Measurements from ENCODE around the gene NFAM1. TPM values are rescaled to one million over a fixed set of nuclear protein-coding genes. Genes with fewer than 3 reads are reported as not detected.

NFAM1 gene
- total RNA-seq, 1 donor, result under 0.01 TPM

DNA sequence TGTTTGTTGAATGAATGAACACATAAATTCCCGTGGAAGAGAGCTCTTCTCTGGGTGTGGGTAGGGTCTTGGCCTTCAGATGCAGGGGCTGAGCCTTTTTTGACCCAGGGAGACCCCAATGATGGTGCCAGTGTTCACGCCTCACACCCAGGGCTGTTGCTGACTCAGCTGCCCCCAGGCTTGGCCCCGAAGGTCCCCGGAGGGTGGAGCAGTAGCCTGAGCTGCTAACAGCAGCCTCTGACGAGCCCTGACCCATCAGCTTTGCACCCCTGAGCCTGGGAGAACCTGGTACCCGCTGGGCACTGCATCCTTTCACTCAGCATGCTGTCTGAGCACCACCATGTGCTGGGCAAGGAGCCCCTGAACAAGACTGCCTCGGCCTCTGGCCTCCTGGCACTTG, 23.9 kb downstream of the NFAM1 start:
- Histone ChIP-seq H3K36me3 (ENCODE audit: insufficient read depth, low read length) (no peaks in the 10 kb centered on the region), H3K27me3 (ENCODE audit: insufficient read depth, low read length) (peaks cover 12% of the 10 kb centered on the region), H3K4me1 (ENCODE audit: insufficient read depth, low read length) (no peaks in the 10 kb centered on the region), H3K9me3 (ENCODE audit: low read depth, low read length) (no peaks in the 10 kb centered on the region), H4K20me1 (ENCODE audit: insufficient read depth, low read length) (no peaks in the 10 kb centered on the region), H3K79me2 (ENCODE audit: insufficient read depth, low read length) (no peaks in the 10 kb centered on the region), H3K4me2 (ENCODE audit: insufficient read depth, low read length) (no peak overlapping the region), H3K27ac (ENCODE audit: low read depth, low read length) (no peak overlapping the region), H3K4me3 (ENCODE audit: insufficient read depth, low read length) (no peak overlapping the region), H2AFZ (ENCODE audit: low read length) (no peak overlapping the region)
- TF ChIP-seq, protein P1, sequence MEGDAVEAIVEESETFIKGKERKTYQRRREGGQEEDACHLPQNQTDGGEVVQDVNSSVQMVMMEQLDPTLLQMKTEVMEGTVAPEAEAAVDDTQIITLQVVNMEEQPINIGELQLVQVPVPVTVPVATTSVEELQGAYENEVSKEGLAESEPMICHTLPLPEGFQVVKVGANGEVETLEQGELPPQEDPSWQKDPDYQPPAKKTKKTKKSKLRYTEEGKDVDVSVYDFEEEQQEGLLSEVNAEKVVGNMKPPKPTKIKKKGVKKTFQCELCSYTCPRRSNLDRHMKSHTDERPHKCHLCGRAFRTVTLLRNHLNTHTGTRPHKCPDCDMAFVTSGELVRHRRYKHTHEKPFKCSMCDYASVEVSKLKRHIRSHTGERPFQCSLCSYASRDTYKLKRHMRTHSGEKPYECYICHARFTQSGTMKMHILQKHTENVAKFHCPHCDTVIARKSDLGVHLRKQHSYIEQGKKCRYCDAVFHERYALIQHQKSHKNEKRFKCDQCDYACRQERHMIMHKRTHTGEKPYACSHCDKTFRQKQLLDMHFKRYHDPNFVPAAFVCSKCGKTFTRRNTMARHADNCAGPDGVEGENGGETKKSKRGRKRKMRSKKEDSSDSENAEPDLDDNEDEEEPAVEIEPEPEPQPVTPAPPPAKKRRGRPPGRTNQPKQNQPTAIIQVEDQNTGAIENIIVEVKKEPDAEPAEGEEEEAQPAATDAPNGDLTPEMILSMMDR (IDR thresholded peaks at IDR 0.05; ENCODE audit: extremely low read depth, low read depth, low read length), result no peak
- DNase-seq (ENCODE audit: insufficient read length, low spot score, missing footprints), result no peak

DNA sequence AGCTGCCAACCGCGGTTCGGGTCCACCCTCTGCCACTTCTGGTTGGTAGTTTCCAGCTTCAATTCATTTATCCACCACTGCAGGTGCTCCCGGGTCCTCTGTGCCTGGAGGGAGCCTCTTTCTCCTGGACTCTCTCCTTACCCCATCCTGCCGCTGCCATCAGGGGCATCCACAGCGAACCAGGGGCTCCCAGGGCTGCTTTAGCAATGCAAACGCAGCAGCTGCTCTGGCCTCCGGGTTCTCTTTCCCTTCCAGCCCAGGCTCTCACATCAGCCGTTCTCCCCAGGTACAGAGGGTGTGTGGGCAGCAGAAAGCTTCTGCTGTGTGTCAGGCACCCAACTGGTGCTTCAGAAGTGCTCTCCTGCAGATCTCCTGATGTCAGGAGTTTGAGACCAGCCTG, 27.9 kb downstream of the NFAM1 start:
- TF ChIP-seq, protein P1 (IDR thresholded peaks at IDR 0.05; ENCODE audit: extremely low read depth, low read depth, low read length), result no peak
- H3K27me3 ChIP-seq (ENCODE audit: insufficient read depth, low read length), result peaks cover 6% of the 10 kb centered on the region
- no peak overlapping the region for H2AFZ ChIP-seq (ENCODE audit: low read length)
- no peaks in the 10 kb centered on the region for H3K4me1 ChIP-seq (ENCODE audit: insufficient read depth, low read length)
- no peaks in the 10 kb centered on the region for H3K9me3 ChIP-seq (ENCODE audit: low read depth, low read length)
- no peak for DNase-seq (ENCODE audit: insufficient read length, low spot score, missing footprints)
- H3K79me2 ChIP-seq (ENCODE audit: insufficient read depth, low read length), result no peaks in the 10 kb centered on the region
- no peak overlapping the region for H3K27ac ChIP-seq (ENCODE audit: low read depth, low read length)
- H3K4me2 ChIP-seq (ENCODE audit: insufficient read depth, low read length), result no peak overlapping the region
- H4K20me1 ChIP-seq (ENCODE audit: insufficient read depth, low read length), result no peaks in the 10 kb centered on the region
- no peak overlapping the region for H3K4me3 ChIP-seq (ENCODE audit: insufficient read depth, low read length)
- H3K36me3 ChIP-seq (ENCODE audit: insufficient read depth, low read length), result no peaks in the 10 kb centered on the region

DNA sequence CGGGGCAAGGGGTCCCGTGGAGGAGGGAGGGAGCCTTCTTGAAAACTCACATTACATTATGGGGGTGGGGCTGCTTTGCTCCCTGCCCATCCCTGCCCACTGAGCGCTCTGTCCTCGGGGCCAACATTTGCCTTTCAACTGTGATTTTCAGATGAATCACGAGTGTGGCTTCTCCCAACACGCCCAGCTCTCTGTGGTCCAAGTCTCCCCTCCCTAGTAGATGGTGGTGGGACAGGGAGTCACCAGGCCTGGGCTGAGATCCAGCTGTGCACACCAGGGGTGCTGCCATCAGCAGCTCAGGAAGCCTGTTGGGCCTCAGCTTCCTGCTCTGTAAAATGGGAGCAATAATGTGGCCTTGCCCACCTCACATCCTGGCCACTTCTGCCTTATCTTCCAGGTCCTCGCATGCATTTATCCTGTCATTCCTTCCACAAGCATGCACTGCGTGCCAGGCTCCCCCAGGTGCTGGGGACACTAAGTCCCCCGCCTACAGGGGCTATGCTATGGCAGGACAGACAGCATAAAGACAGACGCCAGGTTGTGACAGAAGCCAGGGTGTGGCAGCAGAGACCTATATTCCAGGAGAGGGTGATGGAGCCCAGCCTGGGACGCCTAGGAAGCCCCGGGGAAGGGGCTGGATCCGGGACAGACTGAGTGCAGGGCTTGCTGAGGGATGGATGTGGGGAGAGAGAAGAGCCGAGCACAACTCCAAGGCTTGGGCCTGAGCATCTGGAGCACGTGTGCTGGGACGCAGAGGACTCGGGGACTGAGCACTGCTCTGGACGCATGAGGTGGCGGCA, 30.5 kb downstream of the NFAM1 start:
- Histone ChIP-seq H3K79me2 (ENCODE audit: insufficient read depth, low read length) (no peaks in the 10 kb centered on the region), H3K36me3 (ENCODE audit: insufficient read depth, low read length) (no peaks in the 10 kb centered on the region), H3K27me3 (ENCODE audit: insufficient read depth, low read length) (peaks cover 6% of the 10 kb centered on the region), H4K20me1 (ENCODE audit: insufficient read depth, low read length) (no peaks in the 10 kb centered on the region), H3K4me3 (ENCODE audit: insufficient read depth, low read length) (no peak overlapping the region), H3K27ac (ENCODE audit: low read depth, low read length) (no peak overlapping the region), H3K4me1 (ENCODE audit: insufficient read depth, low read length) (no peaks in the 10 kb centered on the region), H2AFZ (ENCODE audit: low read length) (no peak overlapping the region), H3K4me2 (ENCODE audit: insufficient read depth, low read length) (no peak overlapping the region), H3K9me3 (ENCODE audit: low read depth, low read length) (no peaks in the 10 kb centered on the region)
- TF ChIP-seq, protein P1 (IDR thresholded peaks at IDR 0.05; ENCODE audit: extremely low read depth, low read depth, low read length), result no peak
- no peak for DNase-seq (ENCODE audit: insufficient read length, low spot score, missing footprints)

DNA sequence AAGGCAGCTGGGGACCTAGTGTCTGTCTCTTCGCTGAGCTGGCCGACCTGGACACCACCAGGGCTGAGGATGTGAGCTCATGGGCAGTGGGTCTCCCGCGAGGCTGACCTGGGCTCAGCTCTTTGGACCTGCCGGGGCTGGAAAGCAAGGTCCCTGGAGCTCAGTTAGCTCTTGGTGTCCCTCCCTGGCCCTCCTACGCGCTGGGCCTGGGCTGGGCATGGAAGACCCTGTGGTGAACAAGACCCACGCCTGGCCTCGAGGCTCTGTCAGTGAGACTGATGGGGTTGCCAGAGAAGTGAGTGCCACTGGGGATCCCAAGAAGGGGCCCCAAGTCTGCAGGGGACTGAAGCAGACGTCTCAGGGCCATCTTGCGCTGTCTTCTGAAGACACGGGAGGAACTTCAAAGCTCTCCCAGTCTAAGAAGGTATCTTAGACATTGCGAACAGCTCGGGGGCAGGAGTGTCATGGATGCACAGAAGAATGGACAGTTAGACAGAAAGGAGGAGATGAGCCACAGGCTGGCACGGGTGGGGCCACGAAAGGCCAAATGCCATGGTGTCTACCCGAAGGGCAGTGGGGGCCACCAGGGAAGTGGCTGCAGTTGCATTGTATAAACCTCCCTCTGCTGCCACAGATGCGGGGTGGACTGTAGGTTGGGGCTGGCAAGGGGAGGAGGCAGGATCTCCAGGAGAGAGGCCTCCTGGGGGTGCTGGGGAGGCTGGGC, 31.2 kb downstream of the NFAM1 start:
- no peak for DNase-seq (ENCODE audit: insufficient read length, low spot score, missing footprints)
- Histone ChIP-seq H3K27me3 (ENCODE audit: insufficient read depth, low read length) (peaks cover 6% of the 10 kb centered on the region), H3K4me2 (ENCODE audit: insufficient read depth, low read length) (no peak overlapping the region), H3K9me3 (ENCODE audit: low read depth, low read length) (no peaks in the 10 kb centered on the region), H4K20me1 (ENCODE audit: insufficient read depth, low read length) (no peaks in the 10 kb centered on the region), H3K4me3 (ENCODE audit: insufficient read depth, low read length) (no peak overlapping the region), H2AFZ (ENCODE audit: low read length) (no peak overlapping the region), H3K27ac (ENCODE audit: low read depth, low read length) (no peak overlapping the region), H3K79me2 (ENCODE audit: insufficient read depth, low read length) (no peaks in the 10 kb centered on the region), H3K4me1 (ENCODE audit: insufficient read depth, low read length) (no peaks in the 10 kb centered on the region), H3K36me3 (ENCODE audit: insufficient read depth, low read length) (no peaks in the 10 kb centered on the region)
- TF ChIP-seq, protein P1 (IDR thresholded peaks at IDR 0.05; ENCODE audit: extremely low read depth, low read depth, low read length), result no peak
